ENCODE results near the gene CNIH1. TPM values are rescaled to one million over a fixed set of nuclear protein-coding genes. Genes with fewer than 3 reads are reported as not detected.
A peak's percentile ranks its signal among the peaks of the same experiment; 100 is the strongest.
"Not testable (repeated sequence)": the region's sequence is repeated elsewhere in the genome, so short reads cannot be mapped to it uniquely, and the experiment has no call there.

The CNIH1 gene
- total RNA-seq, 2 experiments from 2014 or later: 92.0 to 95.4 TPM

DNA sequence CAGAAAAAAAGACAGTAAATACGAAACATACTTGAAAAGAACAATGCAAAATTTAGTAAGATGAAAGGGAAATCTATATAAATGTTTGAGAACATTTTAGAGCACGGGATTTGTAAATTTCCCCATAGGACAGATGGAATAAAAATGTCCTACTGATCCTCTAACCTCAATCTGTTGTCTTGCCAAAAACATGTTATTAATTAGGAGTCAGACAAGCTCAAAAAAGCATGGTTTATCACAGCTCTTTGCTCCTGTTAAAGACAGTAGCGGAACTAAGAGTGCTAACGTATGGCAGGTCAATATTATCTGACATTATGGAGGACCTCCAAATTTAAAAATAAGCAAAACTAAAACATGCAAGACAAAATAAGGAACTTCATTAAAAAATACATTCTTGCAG is 34.7 kb upstream of the CNIH1 start:
- no peak for DNase-seq
- Mint-ChIP-seq H3K9me3 (no peaks in the 10 kb centered on the region), H3K4me3 (no peak overlapping the region), H3K27ac (no peak overlapping the region), H3K27me3 (no peaks in the 10 kb centered on the region), H3K36me3 (peaks cover 6% of the 10 kb centered on the region), H3K4me1 (peaks cover 12% of the 10 kb centered on the region)

DNA sequence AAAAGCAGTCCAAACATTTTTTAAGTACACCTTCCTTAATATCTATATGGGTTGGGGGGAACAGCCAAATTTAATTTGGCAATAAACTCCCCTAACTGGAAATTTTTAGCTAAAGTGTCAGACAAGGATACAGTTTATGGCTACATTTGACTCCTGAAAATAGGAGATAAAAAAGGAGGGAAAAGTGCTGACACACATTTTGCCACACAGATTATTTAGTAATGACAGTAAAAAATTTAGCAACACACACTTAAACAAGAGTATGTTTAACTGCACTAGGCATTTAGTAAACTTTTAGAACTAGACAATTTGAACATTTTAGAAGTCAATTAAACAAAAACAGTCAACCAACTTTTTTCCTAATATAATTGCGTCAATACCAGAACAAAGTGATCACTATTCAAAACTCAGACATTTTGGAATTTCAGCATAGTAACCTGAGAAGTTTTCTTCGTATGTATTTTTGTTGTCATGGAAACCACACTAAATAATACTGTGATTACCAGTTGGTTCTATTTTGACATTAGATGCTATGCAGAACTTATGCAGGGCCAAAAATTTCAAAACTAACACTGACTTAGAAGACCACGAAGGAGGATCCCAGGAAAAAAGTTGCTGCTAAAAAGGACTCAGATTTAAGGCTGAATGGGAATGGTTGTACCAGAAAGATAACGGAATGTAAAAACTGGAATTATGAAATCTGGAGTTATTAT is 34.2 kb upstream of the CNIH1 start:
- no peaks in the 10 kb centered on the region for H3K27me3 Mint-ChIP-seq
- H3K9me3 Mint-ChIP-seq: no peaks in the 10 kb centered on the region
- no peak overlapping the region for H3K27ac Mint-ChIP-seq
- peaks cover 8% of the 10 kb centered on the region for H3K36me3 Mint-ChIP-seq
- no peak for DNase-seq
- H3K4me1 Mint-ChIP-seq: peaks cover 12% of the 10 kb centered on the region
- H3K4me3 Mint-ChIP-seq: no peak overlapping the region

DNA sequence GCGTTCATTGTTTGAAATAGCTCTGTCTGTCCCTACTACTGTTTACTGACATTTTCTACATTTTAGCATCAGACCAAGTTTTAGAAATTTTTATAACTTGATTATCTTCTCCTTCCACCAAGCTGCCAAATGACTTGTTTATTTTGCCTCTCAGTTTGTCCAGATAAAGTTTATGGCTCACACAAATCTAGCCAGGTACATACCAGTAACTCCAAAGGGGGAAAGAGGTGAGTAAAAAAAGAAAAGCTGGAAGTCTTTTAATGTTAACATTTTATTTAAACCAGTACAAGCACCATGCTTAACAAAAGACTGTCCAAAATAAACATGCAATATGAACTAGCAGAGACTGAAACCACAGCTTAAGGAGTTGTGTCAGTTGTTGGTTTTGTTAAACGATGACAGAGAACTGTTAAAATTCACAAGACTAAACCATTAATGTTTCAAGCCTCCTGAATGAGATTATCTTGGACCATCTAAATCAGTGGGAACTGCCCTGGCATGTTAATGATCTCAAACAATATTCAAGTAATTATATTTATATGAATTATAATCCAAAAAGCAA is 33.1 kb upstream of the CNIH1 start:
- Mint-ChIP-seq H3K4me1 (peaks cover 12% of the 10 kb centered on the region), H3K4me3 (no peak overlapping the region), H3K27me3 (no peaks in the 10 kb centered on the region), H3K27ac (no peak overlapping the region), H3K9me3 (no peaks in the 10 kb centered on the region), H3K36me3 (peaks cover 9% of the 10 kb centered on the region)
- DNase-seq: no peak

DNA sequence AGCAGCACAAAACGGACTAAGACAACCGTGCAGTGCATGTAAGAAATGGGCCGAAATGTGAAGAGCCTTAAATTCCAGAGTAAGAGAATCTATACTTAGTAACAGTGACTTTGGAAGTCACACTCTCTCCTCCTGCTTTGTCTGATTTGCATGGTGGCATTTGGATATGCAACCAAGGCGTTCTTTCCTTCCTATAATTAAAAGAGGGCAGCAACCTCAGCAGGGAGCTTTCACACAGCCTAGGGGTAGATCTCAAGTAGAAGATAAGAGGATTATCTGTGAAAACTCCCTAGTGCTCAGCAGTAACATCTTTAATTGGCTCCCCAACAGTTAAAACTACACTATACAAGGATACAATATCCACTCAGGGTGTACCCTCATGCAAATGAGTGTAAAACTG is 31.1 kb upstream of the CNIH1 start:
- no peak for DNase-seq
- H3K4me3 Mint-ChIP-seq: no peak overlapping the region
- H3K27ac Mint-ChIP-seq: no peak overlapping the region
- H3K9me3 Mint-ChIP-seq: peaks cover 8% of the 10 kb centered on the region
- H3K4me1 Mint-ChIP-seq: peaks cover 7% of the 10 kb centered on the region
- H3K36me3 Mint-ChIP-seq: peaks cover 19% of the 10 kb centered on the region
- no peaks in the 10 kb centered on the region for H3K27me3 Mint-ChIP-seq

DNA sequence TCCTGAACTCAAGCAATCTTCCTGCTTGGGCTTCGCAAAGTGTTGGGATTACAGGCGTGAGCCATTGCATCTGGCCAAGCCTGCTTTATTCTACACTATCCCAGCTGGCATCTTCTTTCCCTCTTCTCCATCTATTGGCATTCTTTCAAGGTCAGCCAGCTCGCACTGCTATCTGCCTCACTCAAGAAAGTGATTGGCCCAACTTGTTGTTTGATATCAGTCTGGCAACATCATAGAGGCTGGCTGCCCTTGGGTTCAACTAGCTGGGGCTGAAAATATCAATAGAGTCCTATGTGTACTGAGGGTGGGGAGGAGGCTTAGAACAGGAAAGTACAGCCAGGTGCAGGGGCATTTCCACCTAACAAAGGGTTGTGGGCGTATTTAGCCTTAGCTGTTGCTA is 30.5 kb upstream of the CNIH1 start:
- peaks cover 21% of the 10 kb centered on the region for H3K36me3 Mint-ChIP-seq
- no peaks in the 10 kb centered on the region for H3K27me3 Mint-ChIP-seq
- H3K4me3 Mint-ChIP-seq: no peak overlapping the region
- H3K4me1 Mint-ChIP-seq: peaks cover 4% of the 10 kb centered on the region
- H3K27ac Mint-ChIP-seq: peak overlapping the region; percentile 26
- DNase-seq: no peak
- H3K9me3 Mint-ChIP-seq: peaks cover 10% of the 10 kb centered on the region

DNA sequence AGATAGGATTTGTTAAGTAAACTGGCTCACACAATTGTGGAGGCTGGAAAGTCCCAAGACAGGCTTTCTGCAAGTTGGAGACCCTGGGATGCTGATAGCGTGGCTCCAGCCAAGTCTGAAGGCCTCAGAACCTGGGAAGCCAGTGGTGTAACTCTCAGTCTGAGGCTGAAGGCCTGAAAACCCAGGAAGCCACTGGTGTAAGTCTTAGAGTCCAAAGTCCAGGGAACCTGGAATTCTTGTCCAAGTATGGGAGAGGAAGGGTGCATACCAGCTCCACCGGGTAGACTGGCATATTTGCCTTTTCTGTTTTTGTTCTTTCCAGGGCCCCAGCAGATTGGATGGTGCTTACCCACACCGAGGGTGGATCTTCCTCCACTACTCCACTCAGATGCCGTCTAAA is 29.5 kb upstream of the CNIH1 start:
- DNase-seq: no peak
- Mint-ChIP-seq H3K4me3 (no peak overlapping the region), H3K27me3 (no peaks in the 10 kb centered on the region), H3K9me3 (peaks cover 10% of the 10 kb centered on the region), H3K36me3 (peaks cover 17% of the 10 kb centered on the region), H3K4me1 (no peaks in the 10 kb centered on the region), H3K27ac (no peak overlapping the region)

DNA sequence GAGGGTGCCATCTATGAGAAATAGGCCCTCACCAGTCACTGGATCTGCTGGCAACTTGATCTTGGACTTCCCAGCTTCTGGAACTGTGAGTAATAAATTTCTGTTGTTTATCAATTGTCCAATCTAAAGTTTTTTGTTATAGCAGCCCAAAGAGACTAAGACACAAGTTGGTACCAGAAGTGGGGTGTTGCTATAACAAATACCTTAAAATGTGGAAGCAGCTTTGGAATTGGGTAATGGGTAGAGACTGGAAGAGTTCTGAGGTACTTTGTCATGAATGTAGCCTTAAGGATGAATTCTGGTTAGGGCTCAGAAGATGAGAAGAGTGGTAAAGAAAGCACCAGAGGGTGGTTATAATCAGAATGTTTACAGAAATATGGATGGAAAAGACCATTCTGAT is 26.1 kb upstream of the CNIH1 start:
- Mint-ChIP-seq H3K4me3 (no peak overlapping the region), H3K27me3 (no peaks in the 10 kb centered on the region), H3K9me3 (peaks cover 10% of the 10 kb centered on the region), H3K27ac (no peak overlapping the region), H3K36me3 (peaks cover 15% of the 10 kb centered on the region), H3K4me1 (peaks cover under 1% of the 10 kb centered on the region)
- no peak for DNase-seq

DNA sequence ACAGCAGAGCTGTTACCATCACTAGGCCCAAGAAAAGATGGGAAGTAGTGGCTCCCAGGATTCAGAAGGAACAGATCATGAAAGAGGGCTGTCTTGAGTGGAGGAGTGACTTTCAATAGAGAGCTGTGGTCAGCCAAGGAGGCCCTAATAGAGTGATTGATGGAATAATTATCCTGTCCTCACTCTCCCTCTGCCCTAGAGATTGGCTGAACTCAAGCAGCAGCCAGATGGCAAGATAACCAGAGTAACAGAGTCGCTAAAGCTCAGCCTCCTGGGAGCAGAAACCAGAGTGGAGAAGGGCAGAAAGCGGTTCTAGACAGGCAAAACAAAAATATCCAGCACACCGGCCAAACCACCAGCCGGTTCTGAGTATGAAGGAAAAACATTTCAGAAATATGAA is 24.5 kb upstream of the CNIH1 start:
- Mint-ChIP-seq H3K27me3 (no peaks in the 10 kb centered on the region), H3K4me1 (peaks cover 6% of the 10 kb centered on the region), H3K36me3 (peaks cover 15% of the 10 kb centered on the region), H3K9me3 (peaks cover 10% of the 10 kb centered on the region), H3K27ac (no peak overlapping the region), H3K4me3 (no peak overlapping the region)
- no peak for DNase-seq

DNA sequence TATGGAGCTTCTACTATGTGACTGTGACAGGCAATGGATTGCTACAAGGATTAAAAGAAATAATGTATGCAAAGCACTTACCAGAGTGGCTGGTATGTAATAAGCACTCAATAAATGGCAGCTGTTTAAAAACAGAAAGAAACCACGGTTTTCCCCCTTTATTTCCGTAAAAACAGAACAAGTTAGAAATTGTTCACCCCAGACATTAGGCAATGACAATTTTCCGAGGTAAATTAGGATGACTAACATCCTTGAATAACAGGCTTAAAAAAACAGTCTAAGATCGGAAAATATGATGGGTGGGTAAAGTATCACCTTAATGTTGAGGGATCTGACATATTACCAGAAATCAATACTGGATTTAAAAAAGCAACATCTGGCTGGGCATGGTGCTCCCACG is 20.9 kb upstream of the CNIH1 start:
- no peak for DNase-seq
- peaks cover 2% of the 10 kb centered on the region for H3K9me3 Mint-ChIP-seq
- peaks cover 6% of the 10 kb centered on the region for H3K4me1 Mint-ChIP-seq
- H3K4me3 Mint-ChIP-seq: no peak overlapping the region
- no peaks in the 10 kb centered on the region for H3K27me3 Mint-ChIP-seq
- H3K36me3 Mint-ChIP-seq: peaks cover 6% of the 10 kb centered on the region
- H3K27ac Mint-ChIP-seq: no peak overlapping the region

DNA sequence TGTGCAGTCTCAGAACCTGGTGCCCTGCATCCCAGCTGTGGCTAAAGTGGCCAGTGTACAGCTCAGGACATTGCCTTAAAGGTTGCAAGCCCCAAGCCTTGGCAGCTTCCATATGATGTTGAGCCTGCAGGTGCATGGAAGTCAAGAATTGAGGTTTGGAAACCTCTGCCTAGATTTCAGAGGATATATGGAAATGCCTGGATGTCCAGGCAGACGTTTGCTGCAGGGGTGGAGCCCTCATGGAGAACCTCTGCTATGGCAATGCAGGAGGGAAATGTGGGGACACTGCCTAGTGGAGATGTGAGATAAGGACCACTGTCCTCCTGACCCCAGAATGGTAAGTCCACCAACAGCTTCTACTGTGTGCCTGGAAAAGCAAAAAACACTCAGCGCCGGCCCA is 17.9 kb upstream of the CNIH1 start:
- Mint-ChIP-seq H3K27me3 (no peaks in the 10 kb centered on the region), H3K4me3 (no peak overlapping the region), H3K4me1 (peaks cover 6% of the 10 kb centered on the region), H3K36me3 (peaks cover 6% of the 10 kb centered on the region), H3K27ac (no peak overlapping the region), H3K9me3 (peaks cover 2% of the 10 kb centered on the region)
- no peak for DNase-seq

DNA sequence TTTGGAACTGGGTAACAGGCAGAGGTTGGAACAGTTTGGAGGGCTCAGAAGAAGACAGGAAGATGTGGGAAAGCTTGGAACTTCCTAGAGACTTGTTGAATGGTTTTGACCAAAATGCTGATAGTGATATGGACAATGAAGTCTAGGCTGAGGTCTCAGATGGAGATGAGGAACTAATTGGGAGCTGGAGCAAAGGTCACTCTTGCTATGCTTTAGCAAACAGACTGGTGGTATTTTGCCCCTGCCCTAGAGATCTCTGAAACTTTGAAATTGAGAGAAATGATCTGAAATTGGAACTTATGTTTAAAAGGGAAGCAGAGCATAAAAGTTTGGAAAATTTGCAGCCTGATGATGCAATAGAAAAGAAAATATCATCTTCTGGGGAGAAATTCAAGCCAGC is 17.4 kb upstream of the CNIH1 start:
- DNase-seq, H3K4me1 Mint-ChIP-seq, H3K4me3 Mint-ChIP-seq, H3K27me3 Mint-ChIP-seq, H3K9me3 Mint-ChIP-seq, H3K27ac Mint-ChIP-seq, H3K36me3 Mint-ChIP-seq: not testable (repeated sequence)

DNA sequence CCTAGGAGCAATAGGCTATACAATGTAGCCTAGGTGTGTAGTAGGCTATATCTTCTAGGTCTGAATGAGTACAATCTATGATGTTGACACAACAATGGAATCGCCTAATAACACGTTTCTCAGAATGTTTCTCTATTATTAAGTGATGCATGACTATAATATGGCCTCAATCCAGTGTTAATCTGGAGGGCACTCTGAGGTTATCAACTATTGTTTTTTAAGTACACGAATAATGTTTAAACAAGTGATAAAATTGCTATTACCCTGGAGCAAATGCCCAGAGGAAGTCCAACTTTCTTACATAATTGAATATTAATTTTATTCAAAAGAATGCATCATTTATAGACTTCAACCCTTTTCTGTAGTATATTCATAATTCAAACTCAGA is 16.4 kb upstream of the CNIH1 start:
- H3K36me3 Mint-ChIP-seq: peaks cover 6% of the 10 kb centered on the region
- peaks cover 6% of the 10 kb centered on the region for H3K4me1 Mint-ChIP-seq
- peaks cover 2% of the 10 kb centered on the region for H3K9me3 Mint-ChIP-seq
- no peak overlapping the region for H3K4me3 Mint-ChIP-seq
- no peaks in the 10 kb centered on the region for H3K27me3 Mint-ChIP-seq
- no peak for DNase-seq
- H3K27ac Mint-ChIP-seq: no peak overlapping the region

DNA sequence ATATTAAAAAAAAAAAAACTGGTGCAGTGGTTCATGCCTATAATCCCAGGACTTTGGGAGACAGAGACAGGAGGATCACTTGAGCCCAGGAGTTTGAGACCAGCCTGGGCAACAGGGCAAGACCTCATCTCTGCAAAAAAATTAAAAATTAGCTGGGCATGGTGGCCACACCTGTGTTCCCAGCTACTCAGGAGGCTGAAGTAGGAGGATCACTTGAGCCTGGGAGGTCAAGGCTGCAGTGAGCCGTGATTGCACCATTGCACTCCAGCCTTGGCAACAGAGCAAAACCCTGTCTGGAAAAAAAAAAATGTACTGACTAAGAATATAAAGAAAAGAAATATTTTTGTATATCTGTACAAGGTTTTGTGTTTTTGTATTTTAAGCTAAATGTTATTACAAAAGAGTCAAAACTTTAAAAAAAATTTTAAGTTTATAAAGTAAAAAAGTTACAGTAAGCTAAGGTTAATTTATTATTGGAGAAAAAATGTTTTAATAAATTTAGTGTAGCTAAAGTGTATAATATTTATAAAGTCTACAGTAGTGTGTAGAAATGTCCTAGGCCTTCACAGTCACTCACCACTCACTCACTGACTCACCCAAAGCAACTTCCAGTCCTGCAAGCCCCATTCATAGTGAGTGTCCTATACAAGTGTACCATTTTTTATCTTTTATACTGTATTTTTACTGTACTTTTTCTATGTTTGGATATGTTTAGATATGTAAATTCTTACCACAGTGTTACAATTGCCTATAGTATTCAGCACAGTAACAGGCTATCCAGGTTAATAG is 15.8 kb upstream of the CNIH1 start:
- H3K27me3 Mint-ChIP-seq, H3K9me3 Mint-ChIP-seq, H3K4me3 Mint-ChIP-seq, H3K36me3 Mint-ChIP-seq, H3K27ac Mint-ChIP-seq, H3K4me1 Mint-ChIP-seq, DNase-seq: not testable (repeated sequence)

DNA sequence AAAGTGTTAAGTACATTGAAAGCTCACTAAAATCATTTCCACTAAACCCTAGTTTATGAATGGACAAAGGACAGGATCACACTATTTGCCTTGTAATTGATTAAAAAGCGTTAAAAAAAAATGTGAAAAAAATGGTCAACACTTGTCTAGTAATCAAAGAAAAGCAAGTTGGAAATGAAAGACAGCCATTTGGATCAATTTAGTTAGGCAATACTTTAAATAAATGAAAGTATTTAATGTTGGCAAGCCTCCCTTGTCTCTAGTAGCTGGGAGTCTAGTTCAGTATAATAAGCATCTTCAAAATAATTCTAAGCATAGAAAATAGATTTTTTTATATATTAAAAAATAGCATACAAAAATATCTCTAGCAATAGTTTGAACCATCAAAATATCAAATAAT is 14.2 kb upstream of the CNIH1 start:
- Mint-ChIP-seq H3K27ac (no peak overlapping the region), H3K27me3 (no peaks in the 10 kb centered on the region), H3K4me3 (no peak overlapping the region), H3K36me3 (peaks cover 6% of the 10 kb centered on the region), H3K9me3 (peaks cover 2% of the 10 kb centered on the region), H3K4me1 (peaks cover 3% of the 10 kb centered on the region)
- no peak for DNase-seq

DNA sequence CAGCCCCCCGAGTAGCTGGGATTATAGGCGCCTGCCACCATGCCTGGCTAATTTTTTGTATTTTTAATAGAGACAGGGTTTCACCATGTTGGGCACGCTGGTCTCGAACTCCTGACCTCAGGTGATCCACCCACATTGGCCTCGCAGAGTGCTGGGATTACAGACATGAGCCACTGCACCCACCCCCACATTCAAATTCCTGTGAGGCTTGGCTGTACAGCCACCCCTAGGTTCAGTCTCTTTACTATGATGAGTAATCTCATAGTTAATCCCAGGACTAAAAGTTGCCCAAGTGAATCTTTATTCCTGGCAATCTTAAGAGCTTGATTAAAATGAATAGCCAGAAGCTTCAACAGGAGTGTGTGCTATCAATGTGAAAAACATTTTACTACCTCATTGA is 12.8 kb upstream of the CNIH1 start:
- H3K36me3 Mint-ChIP-seq, H3K9me3 Mint-ChIP-seq, DNase-seq, H3K4me1 Mint-ChIP-seq, H3K27me3 Mint-ChIP-seq, H3K4me3 Mint-ChIP-seq, H3K27ac Mint-ChIP-seq: not testable (repeated sequence)

DNA sequence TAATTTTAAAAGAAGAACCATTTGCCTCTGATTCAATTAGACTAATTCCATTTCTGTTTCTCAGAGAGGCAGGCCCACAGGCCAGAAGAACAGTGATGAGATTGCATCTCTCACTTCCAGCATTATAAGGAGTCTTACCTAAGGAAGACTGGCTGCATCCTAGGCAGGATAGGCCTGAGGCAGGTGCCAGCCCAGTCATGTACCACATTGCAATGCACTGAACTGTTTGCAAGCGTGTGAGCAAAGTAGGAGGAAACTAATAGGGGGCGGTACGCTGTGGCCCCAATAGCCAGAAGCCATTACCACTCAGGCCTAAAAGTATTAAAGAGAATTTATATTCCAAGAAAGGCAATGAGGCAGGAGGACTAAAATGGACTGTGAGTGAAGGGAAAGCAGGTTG is 12.1 kb upstream of the CNIH1 start:
- Mint-ChIP-seq H3K4me3 (no peak overlapping the region), H3K36me3 (no peaks in the 10 kb centered on the region), H3K27ac (no peak overlapping the region), H3K27me3 (no peaks in the 10 kb centered on the region), H3K4me1 (peaks cover 3% of the 10 kb centered on the region), H3K9me3 (no peaks in the 10 kb centered on the region)
- no peak for DNase-seq
